HepG2 (cell line): ENCODE results near the gene ALB. TPM values are rescaled to one million over a fixed set of nuclear protein-coding genes. Genes with fewer than 3 reads are reported as not detected.
A peak's percentile ranks its signal among the peaks of the same experiment; 100 is the strongest.

Experiments used
- ATF1 ChIP-seq: IDR thresholded peaks from 2 replicates; pipeline ENCODE4 v1.6.1; 2016; ENCODE audit warnings: mild to moderate bottlenecking, control low read depth
- HMG20B ChIP-seq: conservative IDR thresholded peaks from 2 replicates; pipeline ENCODE4 v1.6.1; 2016; ENCODE audit warnings: missing genetic modification reagents, missing compliant biosample characterization
- KDM5A ChIP-seq: fragments of 200-600 bp; sonication (generic); IDR thresholded peaks from 2 replicates; pipeline ENCODE4 v1.7.0; 2018; ENCODE audit warnings: antibody characterized with exemption, mild to moderate bottlenecking, low read length, borderline replicate concordance
- KLF6 ChIP-seq: IDR thresholded peaks from 2 replicates; pipeline ENCODE4 v1.8.0; 2016; ENCODE audit warnings: missing biosample characterization, missing genetic modification reagents
- NCOR1 ChIP-seq: fragments of 200-600 bp; sonication (generic); IDR thresholded peaks from 2 replicates; pipeline ENCODE4 v1.7.0; 2017; ENCODE audit warnings: antibody characterized with exemption, low read length, borderline replicate concordance
- ONECUT2 ChIP-seq: sonication (generic); formaldehyde crosslinking; IDR thresholded peaks from 2 replicates; pipeline ENCODE4 v1.4.0; 2020; ENCODE audit warnings: missing genetic modification reagents
- PAF1 ChIP-seq: IDR thresholded peaks from 2 replicates; pipeline ENCODE4 v1.6.1; 2016; ENCODE audit warnings: missing genetic modification reagents, missing compliant biosample characterization
- RBM22 ChIP-seq: fragments of 200-400 bp; formaldehyde crosslinking; optimal IDR thresholded peaks from 2 replicates; pipeline ENCODE3; 2017; ENCODE audit warnings: mild to moderate bottlenecking, low read length, moderate library complexity
- RFX3 ChIP-seq: IDR thresholded peaks from 2 replicates; pipeline ENCODE4 v1.6.1; 2016; ENCODE audit warnings: missing biosample characterization, missing genetic modification reagents
- RORA ChIP-seq: sonication (generic); formaldehyde crosslinking; IDR thresholded peaks from 2 replicates; pipeline ENCODE4 v1.5.0; 2020; ENCODE audit warnings: mild to moderate bottlenecking, missing genetic modification reagents, moderate library complexity
- SRSF1 ChIP-seq: fragments of 200-400 bp; formaldehyde crosslinking; optimal IDR thresholded peaks from 2 replicates; pipeline ENCODE3; 2017; ENCODE audit warnings: mild to moderate bottlenecking, low read depth, low read length, moderate library complexity
- ZIK1 ChIP-seq: sonication (generic); formaldehyde crosslinking; IDR thresholded peaks from 2 replicates; pipeline ENCODE4 v1.5.0; 2020; ENCODE audit warnings: mild to moderate bottlenecking, low read depth, missing genetic modification reagents, borderline replicate concordance
- ZNF282 ChIP-seq: fragments of 450-650 bp; IDR thresholded peaks from 2 replicates; pipeline ENCODE4 v1.6.1; 2018; ENCODE audit not compliant: partially characterized antibody
- ZNF296 ChIP-seq: sonication (generic); formaldehyde crosslinking; conservative IDR thresholded peaks from 2 replicates; pipeline ENCODE4 v1.5.0; 2020; ENCODE audit warnings: mild to moderate bottlenecking, missing genetic modification reagents
- ZNF33B ChIP-seq: sonication (generic); formaldehyde crosslinking; IDR thresholded peaks from 2 replicates; pipeline ENCODE4 v1.5.1; 2020; ENCODE audit warnings: mild to moderate bottlenecking, missing genetic modification reagents
- ZNF678 ChIP-seq: sonication (generic); formaldehyde crosslinking; IDR thresholded peaks from 2 replicates; pipeline ENCODE4 v1.4.0; 2020; ENCODE audit warnings: mild to moderate bottlenecking, missing genetic modification reagents
- ZNF720 ChIP-seq: sonication (generic); formaldehyde crosslinking; IDR thresholded peaks from 2 replicates; pipeline ENCODE4 v1.4.0; 2020; ENCODE audit warnings: missing genetic modification reagents
- polyA plus RNA-seq, 8 experiments: library from polyadenylated mRNA; depleted of rRNA in 3 of 8; stranded (reverse) in 7 of 8; unstranded in 1 of 8; fragments of >200 nt; fragmentation: Illumina TruSeq in 4 of 8; extraction: Trizol in 4 of 8; gene quantifications; 2 replicates each; pipeline versions ENCODE4 v1.2.1 to v1.2.3, GENCODE V29; 2011 to 2016; ENCODE audit warnings: low read depth in 4 of 8, missing spikeins in 1 of 8, mixed read lengths in 1 of 8; ENCODE audit not compliant: insufficient read depth in 1 of 8
- total RNA-seq, 5 experiments: library from RNA; depleted of rRNA; stranded (reverse); fragments of >200 nt; fragmentation: Illumina TruSeq; extraction: Trizol; gene quantifications; 2 replicates each; pipeline ENCODE4 v1.2.3, GENCODE V29; 2016; ENCODE audit warnings: low read depth in 1 of 5
- TF ChIP-seq, protein P1 (sequence below): sonication (generic); formaldehyde crosslinking; IDR thresholded peaks from 2 replicates; pipeline ENCODE4 v1.5.1; 2020; ENCODE audit warnings: mild to moderate bottlenecking, missing genetic modification reagents, moderate library complexity
- TF ChIP-seq, protein P2 (sequence below): sonication (generic); formaldehyde crosslinking; IDR thresholded peaks from 2 replicates; pipeline ENCODE4 v1.8.1; 2022; ENCODE audit warnings: mild to moderate bottlenecking, missing genetic modification reagents
- TF ChIP-seq, protein P3 (sequence below): IDR thresholded peaks from 2 replicates; pipeline ENCODE4 v1.6.1; 2016
- TF ChIP-seq, protein P4 (sequence below), 2 experiments: fragments of 450-650 bp in 1 of 2; sonication (generic) in 1 of 2; formaldehyde crosslinking; IDR thresholded peaks; 2 replicates each; pipeline versions ENCODE4 v1.5.0 to v1.8.0; 2020 to 2022; ENCODE audit warnings: mild to moderate bottlenecking in 1 of 2, missing genetic modification reagents in 1 of 2
- TF ChIP-seq, protein P5 (sequence below): sonication (generic); formaldehyde crosslinking; IDR thresholded peaks from 2 replicates; pipeline ENCODE4 v1.8.0; 2022; ENCODE audit warnings: missing genetic modification reagents, mild to moderate bottlenecking, inconsistent platforms, borderline replicate concordance
- TF ChIP-seq, protein P6 (sequence below): sonication (generic); formaldehyde crosslinking; IDR thresholded peaks from 2 replicates; pipeline ENCODE4 v1.4.0; 2020; ENCODE audit warnings: missing genetic modification reagents
- TF ChIP-seq, protein P7 (sequence below): IDR thresholded peaks from 2 replicates; pipeline ENCODE4 v1.6.1; 2018; ENCODE audit warnings: missing genetic modification reagents

Gene ALB
- total and polyA plus RNA-seq, 2 of the 13 experiments (the other 11 are each of a cell fraction or from before 2014, with no cell fraction given) = 22,259 to 22,625 TPM

DNA sequence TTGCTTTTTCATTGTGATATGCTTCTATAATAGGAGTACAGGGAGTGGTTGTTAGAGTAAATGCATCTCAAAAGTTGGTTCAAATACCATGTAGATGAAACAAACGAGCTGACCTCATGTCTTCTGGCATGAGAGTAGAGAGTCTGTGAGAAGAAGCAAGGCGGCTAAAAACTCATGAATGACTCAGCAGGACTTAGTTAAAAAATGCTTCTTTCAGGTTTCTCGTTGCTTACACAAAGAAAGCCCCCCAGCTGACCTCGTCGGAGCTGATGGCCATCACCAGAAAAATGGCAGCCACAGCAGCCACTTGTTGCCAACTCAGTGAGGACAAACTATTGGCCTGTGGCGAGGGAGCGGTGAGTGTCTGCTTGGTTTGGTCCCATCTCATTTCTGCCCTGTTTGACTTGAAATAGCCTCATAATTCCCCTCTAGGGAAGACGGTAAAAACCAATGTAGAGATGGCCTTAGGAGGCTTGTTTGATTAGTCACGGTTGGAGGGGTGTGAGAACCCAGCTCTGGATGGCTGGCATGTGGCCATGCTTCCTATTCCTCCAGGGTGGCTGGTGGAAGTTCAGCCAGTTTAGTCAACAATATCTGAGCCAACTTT, 46.4 kb downstream of the ALB start (continued):
- TF ChIP-seq, protein P1, sequence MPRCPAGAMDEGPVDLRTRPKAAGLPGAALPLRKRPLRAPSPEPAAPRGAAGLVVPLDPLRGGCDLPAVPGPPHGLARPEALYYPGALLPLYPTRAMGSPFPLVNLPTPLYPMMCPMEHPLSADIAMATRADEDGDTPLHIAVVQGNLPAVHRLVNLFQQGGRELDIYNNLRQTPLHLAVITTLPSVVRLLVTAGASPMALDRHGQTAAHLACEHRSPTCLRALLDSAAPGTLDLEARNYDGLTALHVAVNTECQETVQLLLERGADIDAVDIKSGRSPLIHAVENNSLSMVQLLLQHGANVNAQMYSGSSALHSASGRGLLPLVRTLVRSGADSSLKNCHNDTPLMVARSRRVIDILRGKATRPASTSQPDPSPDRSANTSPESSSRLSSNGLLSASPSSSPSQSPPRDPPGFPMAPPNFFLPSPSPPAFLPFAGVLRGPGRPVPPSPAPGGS (CRISPR knock-in tag) = no peak
- TF ChIP-seq, protein P2, sequence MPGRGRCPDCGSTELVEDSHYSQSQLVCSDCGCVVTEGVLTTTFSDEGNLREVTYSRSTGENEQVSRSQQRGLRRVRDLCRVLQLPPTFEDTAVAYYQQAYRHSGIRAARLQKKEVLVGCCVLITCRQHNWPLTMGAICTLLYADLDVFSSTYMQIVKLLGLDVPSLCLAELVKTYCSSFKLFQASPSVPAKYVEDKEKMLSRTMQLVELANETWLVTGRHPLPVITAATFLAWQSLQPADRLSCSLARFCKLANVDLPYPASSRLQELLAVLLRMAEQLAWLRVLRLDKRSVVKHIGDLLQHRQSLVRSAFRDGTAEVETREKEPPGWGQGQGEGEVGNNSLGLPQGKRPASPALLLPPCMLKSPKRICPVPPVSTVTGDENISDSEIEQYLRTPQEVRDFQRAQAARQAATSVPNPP (CRISPR knock-in tag) = peak; percentile 83
- no peak for TF ChIP-seq SRSF1
- TF ChIP-seq KDM5A = no peak
- 0 out of 2 replicates have a peak, but pooled peaks have one; percentile 36 for TF ChIP-seq RORA (CRISPR knock-in tag)
- TF ChIP-seq, protein P3, sequence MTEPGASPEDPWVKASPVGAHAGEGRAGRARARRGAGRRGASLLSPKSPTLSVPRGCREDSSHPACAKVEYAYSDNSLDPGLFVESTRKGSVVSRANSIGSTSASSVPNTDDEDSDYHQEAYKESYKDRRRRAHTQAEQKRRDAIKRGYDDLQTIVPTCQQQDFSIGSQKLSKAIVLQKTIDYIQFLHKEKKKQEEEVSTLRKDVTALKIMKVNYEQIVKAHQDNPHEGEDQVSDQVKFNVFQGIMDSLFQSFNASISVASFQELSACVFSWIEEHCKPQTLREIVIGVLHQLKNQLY (CRISPR knock-in tag) = no peak
- TF ChIP-seq, protein P4, sequence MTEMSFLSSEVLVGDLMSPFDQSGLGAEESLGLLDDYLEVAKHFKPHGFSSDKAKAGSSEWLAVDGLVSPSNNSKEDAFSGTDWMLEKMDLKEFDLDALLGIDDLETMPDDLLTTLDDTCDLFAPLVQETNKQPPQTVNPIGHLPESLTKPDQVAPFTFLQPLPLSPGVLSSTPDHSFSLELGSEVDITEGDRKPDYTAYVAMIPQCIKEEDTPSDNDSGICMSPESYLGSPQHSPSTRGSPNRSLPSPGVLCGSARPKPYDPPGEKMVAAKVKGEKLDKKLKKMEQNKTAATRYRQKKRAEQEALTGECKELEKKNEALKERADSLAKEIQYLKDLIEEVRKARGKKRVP (CRISPR knock-in tag; IDR thresholded peaks at IDR 0.05) = no peak
- TF ChIP-seq ONECUT2 = no peak
- TF ChIP-seq HMG20B (CRISPR knock-in tag) = no peak
- no peak for TF ChIP-seq ZNF33B
- TF ChIP-seq KLF6 (CRISPR knock-in tag) = no peak
- TF ChIP-seq ZNF720 (CRISPR knock-in tag) = no peak
- TF ChIP-seq RFX3 (CRISPR knock-in tag) = no peak
- TF ChIP-seq, protein P5, sequence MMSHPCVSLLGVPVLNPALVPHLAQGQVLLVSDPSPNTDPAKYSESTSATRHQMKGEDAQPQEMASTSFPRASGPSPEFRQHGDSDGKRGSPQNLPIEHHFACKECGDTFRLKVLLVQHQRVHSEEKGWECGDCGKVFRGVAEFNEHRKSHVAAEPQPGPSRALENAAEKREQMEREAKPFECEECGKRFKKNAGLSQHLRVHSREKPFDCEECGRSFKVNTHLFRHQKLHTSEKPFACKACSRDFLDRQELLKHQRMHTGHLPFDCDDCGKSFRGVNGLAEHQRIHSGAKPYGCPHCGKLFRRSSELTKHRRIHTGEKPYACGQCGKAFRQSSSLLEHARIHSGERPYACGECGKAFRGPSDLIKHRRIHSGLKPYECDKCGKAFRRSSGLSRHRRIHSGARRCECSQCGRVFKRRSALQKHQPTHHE (CRISPR knock-in tag) = no peak
- no peak for TF ChIP-seq ZNF678 (CRISPR knock-in tag)
- peak; percentile 82 for TF ChIP-seq RBM22
- TF ChIP-seq, protein P6, sequence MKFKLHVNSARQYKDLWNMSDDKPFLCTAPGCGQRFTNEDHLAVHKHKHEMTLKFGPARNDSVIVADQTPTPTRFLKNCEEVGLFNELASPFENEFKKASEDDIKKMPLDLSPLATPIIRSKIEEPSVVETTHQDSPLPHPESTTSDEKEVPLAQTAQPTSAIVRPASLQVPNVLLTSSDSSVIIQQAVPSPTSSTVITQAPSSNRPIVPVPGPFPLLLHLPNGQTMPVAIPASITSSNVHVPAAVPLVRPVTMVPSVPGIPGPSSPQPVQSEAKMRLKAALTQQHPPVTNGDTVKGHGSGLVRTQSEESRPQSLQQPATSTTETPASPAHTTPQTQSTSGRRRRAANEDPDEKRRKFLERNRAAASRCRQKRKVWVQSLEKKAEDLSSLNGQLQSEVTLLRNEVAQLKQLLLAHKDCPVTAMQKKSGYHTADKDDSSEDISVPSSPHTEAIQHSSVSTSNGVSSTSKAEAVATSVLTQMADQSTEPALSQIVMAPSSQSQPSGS (CRISPR knock-in tag) = 0 out of 2 replicates have a peak, but pooled peaks have one; percentile 40
- TF ChIP-seq ZNF296 (CRISPR knock-in tag) = no peak
- TF ChIP-seq ZIK1 (CRISPR knock-in tag) = no peak
- TF ChIP-seq ATF1 = no peak
- TF ChIP-seq, protein P7, sequence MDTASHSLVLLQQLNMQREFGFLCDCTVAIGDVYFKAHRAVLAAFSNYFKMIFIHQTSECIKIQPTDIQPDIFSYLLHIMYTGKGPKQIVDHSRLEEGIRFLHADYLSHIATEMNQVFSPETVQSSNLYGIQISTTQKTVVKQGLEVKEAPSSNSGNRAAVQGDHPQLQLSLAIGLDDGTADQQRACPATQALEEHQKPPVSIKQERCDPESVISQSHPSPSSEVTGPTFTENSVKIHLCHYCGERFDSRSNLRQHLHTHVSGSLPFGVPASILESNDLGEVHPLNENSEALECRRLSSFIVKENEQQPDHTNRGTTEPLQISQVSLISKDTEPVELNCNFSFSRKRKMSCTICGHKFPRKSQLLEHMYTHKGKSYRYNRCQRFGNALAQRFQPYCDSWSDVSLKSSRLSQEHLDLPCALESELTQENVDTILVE (CRISPR knock-in tag) = no peak
- TF ChIP-seq ZNF282 = no peak
- TF ChIP-seq NCOR1 = no peak
- TF ChIP-seq PAF1 = peak; percentile 93
